Measurements from ENCODE around the gene HDAC8.
"Not testable (repeated sequence)": the region's sequence is repeated elsewhere in the genome, so short reads cannot be mapped to it uniquely, and the experiment has no call there.

DNA sequence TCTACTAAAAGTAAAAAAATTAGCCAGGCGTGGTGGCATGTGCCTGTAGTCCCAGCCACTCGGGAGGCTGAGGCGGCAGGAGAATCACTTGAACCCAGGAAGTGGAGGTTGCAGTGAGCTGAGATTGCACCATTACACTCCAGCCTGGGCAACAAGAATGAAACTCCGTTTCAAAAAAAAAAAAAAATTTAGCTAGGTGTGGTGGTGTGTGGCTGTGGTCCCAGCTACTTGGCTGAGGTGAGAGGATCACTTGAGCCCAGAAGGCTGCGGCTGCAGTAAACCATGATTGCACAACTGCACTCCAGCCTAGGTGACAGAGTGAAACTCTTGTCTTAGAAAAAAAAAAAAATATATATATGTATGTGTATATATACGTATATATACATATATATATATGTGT lies 20.2 kb downstream of the HDAC8 start:
- TF ChIP-seq, protein P1, sequence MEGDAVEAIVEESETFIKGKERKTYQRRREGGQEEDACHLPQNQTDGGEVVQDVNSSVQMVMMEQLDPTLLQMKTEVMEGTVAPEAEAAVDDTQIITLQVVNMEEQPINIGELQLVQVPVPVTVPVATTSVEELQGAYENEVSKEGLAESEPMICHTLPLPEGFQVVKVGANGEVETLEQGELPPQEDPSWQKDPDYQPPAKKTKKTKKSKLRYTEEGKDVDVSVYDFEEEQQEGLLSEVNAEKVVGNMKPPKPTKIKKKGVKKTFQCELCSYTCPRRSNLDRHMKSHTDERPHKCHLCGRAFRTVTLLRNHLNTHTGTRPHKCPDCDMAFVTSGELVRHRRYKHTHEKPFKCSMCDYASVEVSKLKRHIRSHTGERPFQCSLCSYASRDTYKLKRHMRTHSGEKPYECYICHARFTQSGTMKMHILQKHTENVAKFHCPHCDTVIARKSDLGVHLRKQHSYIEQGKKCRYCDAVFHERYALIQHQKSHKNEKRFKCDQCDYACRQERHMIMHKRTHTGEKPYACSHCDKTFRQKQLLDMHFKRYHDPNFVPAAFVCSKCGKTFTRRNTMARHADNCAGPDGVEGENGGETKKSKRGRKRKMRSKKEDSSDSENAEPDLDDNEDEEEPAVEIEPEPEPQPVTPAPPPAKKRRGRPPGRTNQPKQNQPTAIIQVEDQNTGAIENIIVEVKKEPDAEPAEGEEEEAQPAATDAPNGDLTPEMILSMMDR (IDR thresholded peaks at IDR 0.05): not testable (repeated sequence)
- TF ChIP-seq POLR2A (IDR thresholded peaks at IDR 0.05): not testable (repeated sequence)

All from lower leg skin (tissue), 3 donors.